ENCODE results near the gene KCNK1.
"Not testable (repeated sequence)": the region's sequence is repeated elsewhere in the genome, so short reads cannot be mapped to it uniquely, and the experiment has no call there.

The KCNK1 gene

DNA sequence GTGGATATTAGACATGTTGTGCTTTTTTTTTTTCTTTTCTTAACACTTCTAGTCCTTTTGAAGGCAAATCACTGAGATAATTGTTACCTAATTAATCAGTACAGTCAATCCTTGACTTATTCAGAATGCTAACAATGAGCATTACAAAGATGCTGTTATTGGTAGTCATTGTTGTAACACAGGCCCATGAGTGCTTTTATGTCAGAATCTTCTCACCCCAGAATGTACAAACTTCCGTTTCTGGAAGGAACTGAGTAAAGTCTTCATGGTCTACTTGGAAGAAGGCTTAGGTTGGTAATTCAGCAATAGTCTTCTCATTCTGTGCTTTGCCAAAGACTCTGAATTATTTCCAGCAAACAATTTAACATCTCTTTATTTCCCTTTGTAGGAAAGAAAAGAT is 3.1 kb downstream of the KCNK1 start:
- H3K36me3 ChIP-seq: no peaks in the 10 kb centered on the region
- peaks cover 32% of the 10 kb centered on the region for H3K27me3 ChIP-seq
- TF ChIP-seq, protein P1, sequence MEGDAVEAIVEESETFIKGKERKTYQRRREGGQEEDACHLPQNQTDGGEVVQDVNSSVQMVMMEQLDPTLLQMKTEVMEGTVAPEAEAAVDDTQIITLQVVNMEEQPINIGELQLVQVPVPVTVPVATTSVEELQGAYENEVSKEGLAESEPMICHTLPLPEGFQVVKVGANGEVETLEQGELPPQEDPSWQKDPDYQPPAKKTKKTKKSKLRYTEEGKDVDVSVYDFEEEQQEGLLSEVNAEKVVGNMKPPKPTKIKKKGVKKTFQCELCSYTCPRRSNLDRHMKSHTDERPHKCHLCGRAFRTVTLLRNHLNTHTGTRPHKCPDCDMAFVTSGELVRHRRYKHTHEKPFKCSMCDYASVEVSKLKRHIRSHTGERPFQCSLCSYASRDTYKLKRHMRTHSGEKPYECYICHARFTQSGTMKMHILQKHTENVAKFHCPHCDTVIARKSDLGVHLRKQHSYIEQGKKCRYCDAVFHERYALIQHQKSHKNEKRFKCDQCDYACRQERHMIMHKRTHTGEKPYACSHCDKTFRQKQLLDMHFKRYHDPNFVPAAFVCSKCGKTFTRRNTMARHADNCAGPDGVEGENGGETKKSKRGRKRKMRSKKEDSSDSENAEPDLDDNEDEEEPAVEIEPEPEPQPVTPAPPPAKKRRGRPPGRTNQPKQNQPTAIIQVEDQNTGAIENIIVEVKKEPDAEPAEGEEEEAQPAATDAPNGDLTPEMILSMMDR (IDR thresholded peaks at IDR 0.05; ENCODE audit: low read depth, low read length): no peak
- H3K9me3 ChIP-seq: no peaks in the 10 kb centered on the region
- H3K4me3 ChIP-seq (ENCODE audit: low read depth, low read length): no peak overlapping the region
- DNase-seq: no peak
- no peaks in the 10 kb centered on the region for H3K4me1 ChIP-seq

DNA sequence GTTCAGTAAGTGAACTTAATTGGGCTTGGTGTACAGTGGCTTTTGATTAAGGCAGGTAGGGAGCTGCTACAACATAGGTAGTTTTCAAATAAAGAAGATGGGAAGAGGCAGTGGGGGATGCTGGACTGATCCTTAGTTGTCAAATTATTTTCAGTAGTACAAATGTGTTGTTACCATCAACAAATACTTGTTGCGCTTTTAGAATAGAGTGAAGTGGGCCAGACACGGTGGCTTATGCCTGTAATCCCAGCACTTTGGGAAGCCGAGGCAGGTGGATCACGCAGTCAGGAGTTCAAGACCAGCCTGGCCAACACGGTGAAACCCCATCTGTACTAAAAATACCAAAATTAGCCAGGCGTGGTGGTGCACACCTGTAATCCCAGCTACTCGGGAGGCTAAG is 5.5 kb downstream of the KCNK1 start:
- H3K9me3 ChIP-seq; H3K4me3 ChIP-seq (ENCODE audit: low read depth, low read length); H3K4me1 ChIP-seq; DNase-seq; H3K36me3 ChIP-seq: not testable (repeated sequence)
- H3K27me3 ChIP-seq: peaks cover 11% of the 10 kb centered on the region

DNA sequence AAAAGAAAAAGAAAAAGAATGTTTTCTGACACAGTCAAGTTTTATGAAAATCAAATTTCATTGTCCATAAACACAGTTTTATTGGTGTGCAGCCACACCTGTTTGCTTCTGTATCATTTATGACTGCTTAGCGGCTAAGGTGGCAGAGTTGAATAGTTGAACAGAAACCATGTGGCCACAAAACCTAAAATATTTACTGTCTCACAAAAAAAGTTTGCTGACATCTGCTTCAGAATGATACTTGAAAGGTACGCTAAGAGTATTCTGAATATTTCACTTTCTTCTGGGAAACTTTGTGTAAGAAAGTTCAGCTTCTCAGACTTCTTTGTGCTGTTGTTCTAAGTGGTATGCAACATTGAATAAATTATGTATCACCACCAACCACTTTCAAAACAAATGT is 6.2 kb downstream of the KCNK1 start:
- Histone ChIP-seq H3K4me3 (ENCODE audit: low read depth, low read length) (no peak overlapping the region), H3K9me3 (no peaks in the 10 kb centered on the region; the same call in 1 of the 2 replicates), H3K36me3 (no peaks in the 10 kb centered on the region), H3K27me3 (peaks cover 6% of the 10 kb centered on the region), H3K4me1 (no peaks in the 10 kb centered on the region)
- TF ChIP-seq, protein P1 (IDR thresholded peaks at IDR 0.05; ENCODE audit: low read depth, low read length): no peak
- DNase-seq: no peak

DNA sequence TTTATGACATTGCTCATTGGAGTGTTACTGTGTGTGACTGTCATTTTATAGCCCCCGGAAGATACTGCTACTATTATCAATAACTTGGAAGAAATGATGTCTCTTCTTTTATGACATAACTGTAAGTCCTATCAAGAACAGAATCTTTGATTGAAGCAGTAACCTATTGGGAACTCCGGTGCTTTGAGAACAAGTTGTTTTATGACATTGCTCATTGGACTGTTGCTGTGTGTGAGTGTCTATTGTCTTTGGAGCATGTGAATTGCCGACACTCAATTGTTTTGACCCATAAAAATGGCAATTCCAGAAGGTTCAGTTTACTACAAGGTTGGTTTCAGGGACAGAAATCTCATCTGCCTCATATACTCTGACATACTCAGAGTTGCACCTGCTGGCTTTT is 8.0 kb downstream of the KCNK1 start:
- no peaks in the 10 kb centered on the region for H3K4me1 ChIP-seq

DNA sequence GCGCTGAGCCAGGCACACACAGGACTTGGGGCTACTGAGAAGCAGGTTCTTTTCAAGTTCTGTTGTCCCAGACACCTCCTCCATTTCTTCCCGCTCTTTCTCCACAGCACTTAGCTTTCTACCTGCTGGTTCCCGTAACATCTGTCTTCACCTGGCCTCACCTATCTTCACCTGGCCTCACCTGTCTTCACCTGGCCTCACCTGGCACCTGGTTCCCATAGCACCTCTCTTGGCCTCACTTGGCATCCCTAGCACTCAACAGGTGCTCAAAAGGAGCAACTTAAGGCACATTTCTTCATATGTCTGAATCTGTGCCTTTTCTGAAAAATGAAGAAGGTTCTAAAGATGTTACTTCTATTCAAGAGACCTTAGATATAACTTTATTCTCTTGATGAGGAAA is 10.4 kb downstream of the KCNK1 start:
- no peaks in the 10 kb centered on the region for H3K4me1 ChIP-seq
- no peaks in the 10 kb centered on the region; the same call in 1 of the 2 replicates for H3K9me3 ChIP-seq
- TF ChIP-seq, protein P1 (IDR thresholded peaks at IDR 0.05; ENCODE audit: low read depth, low read length): no peak
- no peak overlapping the region for H3K4me3 ChIP-seq (ENCODE audit: low read depth, low read length)
- no peak for DNase-seq
- H3K27me3 ChIP-seq: no peaks in the 10 kb centered on the region
- H3K36me3 ChIP-seq: no peaks in the 10 kb centered on the region

More for the DNA sequence above, 8.0 kb downstream of the KCNK1 start:
- Histone ChIP-seq H3K36me3 (no peaks in the 10 kb centered on the region), H3K27me3 (no peaks in the 10 kb centered on the region), H3K9me3 (no peaks in the 10 kb centered on the region; the same call in 1 of the 2 replicates), H3K4me3 (ENCODE audit: low read depth, low read length) (no peak overlapping the region)
- DNase-seq: no peak
- TF ChIP-seq, protein P1 (IDR thresholded peaks at IDR 0.05; ENCODE audit: low read depth, low read length): no peak

DNA sequence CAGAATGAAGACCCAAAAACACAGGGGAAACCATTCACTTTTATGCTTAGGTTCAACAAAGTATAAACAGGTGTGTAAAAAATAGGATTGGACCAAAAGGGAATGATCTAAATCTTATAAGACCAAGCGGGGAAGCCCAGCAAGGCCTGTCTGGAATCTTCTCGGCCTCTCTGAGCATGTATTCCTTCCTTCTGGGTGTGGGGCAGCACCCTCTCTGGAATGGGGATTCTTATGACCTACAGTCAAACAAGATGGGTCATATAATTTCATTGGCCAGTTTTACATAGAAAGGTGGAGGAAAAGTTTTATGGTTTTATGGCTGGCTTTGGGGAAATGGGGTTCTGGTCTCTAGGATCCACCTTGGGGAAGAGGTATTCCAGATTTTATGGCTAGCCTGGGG is 11.2 kb downstream of the KCNK1 start:
- Histone ChIP-seq H3K9me3 (no peaks in the 10 kb centered on the region; the same call in 1 of the 2 replicates), H3K4me3 (ENCODE audit: low read depth, low read length) (no peak overlapping the region), H3K27me3 (no peaks in the 10 kb centered on the region), H3K4me1 (no peaks in the 10 kb centered on the region), H3K36me3 (no peaks in the 10 kb centered on the region)
- no peak for DNase-seq
- TF ChIP-seq, protein P1 (IDR thresholded peaks at IDR 0.05; ENCODE audit: low read depth, low read length): no peak

DNA sequence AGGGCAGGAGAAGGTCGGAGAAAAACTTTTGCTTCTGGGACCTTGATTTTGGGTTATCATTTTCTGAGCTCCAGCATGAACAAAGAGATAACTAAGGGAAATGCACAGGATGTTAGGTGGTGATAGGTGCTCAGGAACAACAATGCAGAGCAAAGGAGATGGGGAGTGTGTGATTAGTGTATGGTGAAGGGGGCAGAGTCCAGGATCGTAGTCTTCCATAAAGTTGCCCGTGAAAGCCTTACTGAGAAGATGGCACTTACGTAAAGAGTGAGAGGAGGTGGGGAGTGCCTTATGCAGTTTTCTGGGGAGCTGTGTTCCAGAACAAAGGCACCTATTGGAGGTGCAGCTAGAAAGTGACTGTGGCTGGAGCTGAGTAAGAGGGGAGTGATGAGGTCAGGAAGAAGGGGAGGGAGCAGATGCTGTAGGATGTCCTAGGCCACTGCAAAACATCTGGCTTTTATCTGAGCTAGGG is 11.6 kb downstream of the KCNK1 start:
- no peaks in the 10 kb centered on the region for H3K4me1 ChIP-seq
- no peak for DNase-seq

More for the DNA sequence above, 11.6 kb downstream of the KCNK1 start:
- TF ChIP-seq, protein P1 (IDR thresholded peaks at IDR 0.05; ENCODE audit: low read depth, low read length): no peak
- Histone ChIP-seq H3K9me3 (no peaks in the 10 kb centered on the region; the same call in 1 of the 2 replicates), H3K27me3 (no peaks in the 10 kb centered on the region), H3K4me3 (ENCODE audit: low read depth, low read length) (no peak overlapping the region), H3K36me3 (no peaks in the 10 kb centered on the region)
